Keratinocyte (primary cell): ENCODE results near the gene TMF1.

Experiments used
- CTCF ChIP-seq, 3 experiments: IDR thresholded peaks in 1 of 3; conservative IDR thresholded peaks in 1 of 3; optimal IDR thresholded peaks in 1 of 3; 2 replicates in 2 of 3; 3 replicates in 1 of 3; pipeline versions ENCODE3 to v1.5.1; 2011; ENCODE audit warnings: low read length in 3 of 3, mild to moderate bottlenecking in 3 of 3, moderate library complexity in 2 of 3, control low read depth in 1 of 3, inconsistent platforms in 1 of 3; ENCODE audit not compliant: insufficient read depth in 2 of 3; ENCODE audit errors: extremely low read depth in 1 of 3
- EZH2 ChIP-seq: IDR thresholded peaks from one replicate; pipeline ENCODE4 v1.6.1; 2012; ENCODE audit warnings: inconsistent platforms, mild to moderate bottlenecking, low read length, moderate library complexity

- TF ChIP-seq CTCF (optimal IDR thresholded peaks at IDR 0.05 in 1 of 3, IDR thresholded peaks at IDR 0.05 in 1 of 3, conservative IDR thresholded peaks at IDR 0.05 in 1 of 3; ENCODE audit: extremely low read depth in 1 of 3, insufficient read depth in 2 of 3, low read length in 3 of 3) (no peak), EZH2 (no peak)
Observed at GRCh38 chr3:69066121-69066520, 14.0 kb upstream of the TMF1 start.
